AG04449 (cell line): ENCODE measurements around the gene SEMA5A.

Experiments
- CTCF ChIA-PET: fragments of 350-600 bp; formaldehyde crosslinking; extraction: SDS; loops from one replicate; lab custom pipeline; 2021; ENCODE audit warnings: antibody characterized with exemption; lab: Yijun Ruan, JAX
- POLR2A ChIA-PET: fragments of 400-600, 350-600 bp; formaldehyde crosslinking; extraction: SDS; loops from one replicate; lab custom pipeline; 2020; ENCODE audit warnings: antibody characterized with exemption, inconsistent platforms; lab: Yijun Ruan, JAX
- DNase-seq: peaks from one replicate; pipeline ENCODE4 v3.0.0-alpha.2; 2010; ENCODE audit warnings: low read depth, low spot score
- H3K4me3 ChIP-seq: 2 replicates; pipeline ENCODE4 v1.5.1; 2011; ENCODE audit warnings: low read depth, mild to moderate bottlenecking, control low read depth, low read length
- TF ChIP-seq, protein P1 (sequence below): IDR thresholded peaks from one replicate; pipeline ENCODE4 v1.5.1; 2011; ENCODE audit warnings: mild to moderate bottlenecking, moderate library complexity, low read length, control low read depth, inconsistent platforms; ENCODE audit not compliant: insufficient read depth; ENCODE audit errors: missing control alignments

Gene SEMA5A

DNA sequence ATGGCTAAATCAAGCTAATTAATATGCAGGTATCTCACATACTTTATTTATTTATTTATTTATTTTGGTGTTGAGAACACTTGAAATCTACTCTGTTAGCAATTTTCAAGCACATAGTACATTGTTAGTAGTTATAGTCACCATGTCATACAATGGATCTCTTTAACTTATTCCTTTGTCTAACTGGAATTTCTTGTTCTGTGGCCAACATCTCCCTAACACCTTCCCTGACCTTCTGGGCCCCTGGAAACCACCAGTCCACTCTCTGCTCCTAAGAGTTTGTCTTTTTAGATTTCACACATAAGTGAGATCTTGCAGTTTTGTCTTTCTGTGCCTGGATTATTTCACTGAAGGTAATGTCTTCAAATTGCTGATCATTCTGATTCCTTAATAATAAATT is 229.1 kb downstream of the SEMA5A start:
- no peak overlapping the region for H3K4me3 ChIP-seq
- ChIA-PET POLR2A (no interaction called here), CTCF (no interaction called here)
- TF ChIP-seq, protein P1, sequence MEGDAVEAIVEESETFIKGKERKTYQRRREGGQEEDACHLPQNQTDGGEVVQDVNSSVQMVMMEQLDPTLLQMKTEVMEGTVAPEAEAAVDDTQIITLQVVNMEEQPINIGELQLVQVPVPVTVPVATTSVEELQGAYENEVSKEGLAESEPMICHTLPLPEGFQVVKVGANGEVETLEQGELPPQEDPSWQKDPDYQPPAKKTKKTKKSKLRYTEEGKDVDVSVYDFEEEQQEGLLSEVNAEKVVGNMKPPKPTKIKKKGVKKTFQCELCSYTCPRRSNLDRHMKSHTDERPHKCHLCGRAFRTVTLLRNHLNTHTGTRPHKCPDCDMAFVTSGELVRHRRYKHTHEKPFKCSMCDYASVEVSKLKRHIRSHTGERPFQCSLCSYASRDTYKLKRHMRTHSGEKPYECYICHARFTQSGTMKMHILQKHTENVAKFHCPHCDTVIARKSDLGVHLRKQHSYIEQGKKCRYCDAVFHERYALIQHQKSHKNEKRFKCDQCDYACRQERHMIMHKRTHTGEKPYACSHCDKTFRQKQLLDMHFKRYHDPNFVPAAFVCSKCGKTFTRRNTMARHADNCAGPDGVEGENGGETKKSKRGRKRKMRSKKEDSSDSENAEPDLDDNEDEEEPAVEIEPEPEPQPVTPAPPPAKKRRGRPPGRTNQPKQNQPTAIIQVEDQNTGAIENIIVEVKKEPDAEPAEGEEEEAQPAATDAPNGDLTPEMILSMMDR, result no peak
- DNase-seq, result no peak

DNA sequence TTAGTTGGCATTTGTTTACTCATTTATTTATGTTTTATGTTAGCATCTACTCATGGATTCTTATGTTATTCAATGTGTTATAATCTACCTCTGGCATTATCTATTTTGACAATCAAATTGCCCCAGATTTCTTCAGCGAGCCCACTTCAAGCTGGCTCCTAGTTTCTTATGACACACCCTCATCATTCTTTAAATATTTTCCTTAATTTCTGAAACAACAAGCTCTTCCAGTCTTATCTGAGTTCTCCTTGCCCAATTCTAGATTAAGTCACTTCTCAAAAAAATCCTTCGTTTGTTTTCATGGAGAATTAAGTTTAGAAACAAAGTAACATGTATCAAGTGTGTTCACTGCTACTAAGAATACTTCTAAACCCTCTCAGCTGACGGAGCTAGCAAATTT is 229.8 kb downstream of the SEMA5A start:
- TF ChIP-seq, protein P1, result no peak
- DNase-seq, result no peak
- no peak overlapping the region for H3K4me3 ChIP-seq
- CTCF ChIA-PET, result no interaction called here
- POLR2A ChIA-PET, result no interaction called here

DNA sequence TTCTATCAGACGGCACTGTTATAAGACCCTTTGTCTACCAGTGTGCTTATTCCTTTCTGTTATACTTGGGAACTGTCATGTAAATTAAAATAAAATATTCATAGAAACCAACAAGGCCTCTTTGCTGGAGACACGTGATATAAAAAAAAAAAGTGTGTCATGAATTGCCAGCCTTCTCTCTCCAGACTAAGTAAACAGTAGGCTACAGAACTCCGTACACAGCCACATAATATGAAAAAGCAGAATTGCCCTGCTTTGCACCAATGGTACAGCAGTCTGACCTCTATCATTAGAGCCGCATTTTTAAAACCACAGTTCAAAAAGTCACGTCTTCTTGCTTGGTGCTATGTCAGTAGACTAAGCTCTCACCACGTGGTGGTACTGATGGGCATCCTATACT is 231.3 kb downstream of the SEMA5A start:
- ChIA-PET POLR2A (no interaction called here), CTCF (no interaction called here)
- TF ChIP-seq, protein P1, result no peak
- H3K4me3 ChIP-seq, result no peak overlapping the region
- DNase-seq, result no peak

DNA sequence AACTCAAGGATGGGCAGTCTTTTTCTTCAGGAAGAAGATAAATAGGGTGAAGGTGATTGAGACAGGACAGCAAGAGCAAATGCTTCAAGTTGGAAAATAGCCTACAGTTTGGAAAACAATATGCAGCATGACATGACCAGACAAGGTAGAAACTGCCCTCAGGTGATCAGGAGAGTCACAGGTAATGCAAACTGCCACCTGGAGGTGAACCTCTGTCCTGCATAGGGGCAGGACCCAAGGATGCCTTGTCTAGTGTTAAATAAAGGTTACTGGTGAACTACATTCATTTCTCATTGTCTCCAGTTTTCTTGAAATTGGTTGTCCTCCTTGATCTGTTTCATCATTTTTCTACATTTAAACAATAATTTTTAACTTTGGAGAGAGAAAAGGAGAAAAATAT is 232.1 kb downstream of the SEMA5A start:
- DNase-seq, result no peak
- no peak overlapping the region for H3K4me3 ChIP-seq
- POLR2A ChIA-PET, result no interaction called here
- TF ChIP-seq, protein P1, result no peak
- CTCF ChIA-PET, result no interaction called here

DNA sequence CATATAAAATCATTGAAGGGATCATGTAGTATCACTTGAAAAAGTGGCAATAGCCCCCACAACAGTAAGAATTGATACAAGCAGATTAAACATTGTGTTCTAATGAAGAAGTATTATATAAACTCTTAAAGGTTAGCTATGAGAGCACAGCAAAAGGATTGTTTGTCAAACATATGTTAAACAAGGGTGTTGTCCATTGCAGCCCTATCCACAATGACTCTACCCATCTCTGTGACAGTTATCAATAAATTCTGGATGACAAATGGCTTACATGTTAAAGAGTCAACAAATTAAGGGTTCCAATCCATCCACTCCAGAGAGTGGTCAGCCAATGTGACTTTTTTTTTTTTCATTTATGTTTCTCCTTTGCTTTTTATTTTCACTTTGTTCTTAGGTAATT is 238.7 kb downstream of the SEMA5A start:
- H3K4me3 ChIP-seq, result no peak overlapping the region
- ChIA-PET POLR2A (interaction anchor here (0.7 kb wide), 1 partner anchor 618 kb away, joined by 3 read pairs; no protein-coding TSS in a partner anchor), CTCF (interaction anchor here (0.9 kb wide), 1 partner anchor 237 kb away, joined by 3 read pairs; no protein-coding TSS in a partner anchor)
- no peak for DNase-seq
- TF ChIP-seq, protein P1, result no peak

DNA sequence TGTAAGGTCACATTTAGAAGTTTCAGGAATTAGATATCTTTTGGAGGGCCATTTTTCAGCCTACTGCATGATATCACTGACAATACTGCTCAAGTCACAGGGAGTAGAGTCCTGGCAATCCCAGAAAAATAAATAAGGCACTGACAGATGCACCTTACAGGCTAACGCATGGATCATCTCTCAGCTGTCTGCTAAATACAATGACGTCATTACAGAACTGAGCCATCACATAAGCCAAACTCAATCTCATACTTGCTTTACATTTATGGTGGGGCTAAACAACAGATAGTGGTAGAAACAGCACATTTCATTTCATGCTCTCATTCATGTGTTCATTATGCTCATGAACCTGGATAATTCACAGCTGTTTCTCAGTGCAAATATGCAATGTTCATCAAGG is 243.7 kb downstream of the SEMA5A start:
- DNase-seq, result no peak
- no peak overlapping the region for H3K4me3 ChIP-seq
- POLR2A ChIA-PET, result no interaction called here
- CTCF ChIA-PET, result no interaction called here
- TF ChIP-seq, protein P1, result no peak
